HG03439 (cell line): ENCODE results near the gene C11orf98.

ENCODE experiments used
- ATAC-seq: cut with Tn5 transposase; IDR thresholded peaks from one replicate; pipeline ENCODE4 v1.9.1; 2021; ENCODE audit warnings: mild to moderate bottlenecking, moderate library complexity; ENCODE audit not compliant: unreplicated experiment

C11orf98 gene

DNA sequence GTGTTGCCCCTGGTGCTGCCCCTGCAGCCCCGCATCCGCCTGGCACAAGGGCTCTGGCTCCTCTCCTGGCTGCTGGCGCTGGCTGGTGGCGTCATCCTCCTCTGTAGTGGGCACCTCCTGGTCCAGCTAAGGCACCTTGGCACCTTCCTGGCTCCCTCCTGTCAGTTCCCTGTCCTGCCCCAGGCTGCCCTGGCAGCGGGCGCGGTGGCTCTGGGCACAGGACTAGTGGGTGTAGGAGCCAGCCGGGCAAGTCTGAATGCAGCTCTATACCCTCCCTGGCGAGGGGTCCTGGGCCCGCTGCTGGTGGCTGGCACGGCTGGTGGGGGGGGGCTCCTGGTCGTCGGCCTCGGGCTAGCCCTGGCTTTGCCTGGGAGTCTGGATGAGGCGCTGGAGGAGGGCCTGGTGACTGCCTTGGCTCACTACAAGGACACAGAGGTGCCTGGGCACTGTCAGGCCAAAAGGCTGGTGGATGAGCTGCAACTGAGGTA is 51.7 kb downstream of the C11orf98 start:
- no peak for ATAC-seq
